Vagina (tissue), 2 donors: ENCODE measurements around the gene HS6ST3.

ENCODE experiments used
- POLR2A ChIP-seq, 2 donors: fragments of 450-650 bp; IDR thresholded peaks; one replicate each; pipeline ENCODE4 v1.6.1; 2017; ENCODE audit warnings: antibody characterized with exemption in 2 of 2, mild to moderate bottlenecking in 2 of 2, moderate library complexity in 2 of 2
- POLR2AphosphoS5 ChIP-seq, 2 donors: sonication (generic); formaldehyde crosslinking; IDR thresholded peaks; one replicate each; pipeline ENCODE4 v1.9.0; 2017; ENCODE audit warnings: antibody characterized with exemption in 2 of 2, mild to moderate bottlenecking in 2 of 2, low read depth in 1 of 2; ENCODE audit not compliant: insufficient read depth in 1 of 2
- TF ChIP-seq, protein P1 (sequence below), 3 experiments: fragments of 450-650 bp in 2 of 3; fragments of 200-600 bp in 1 of 3; sonication (generic) in 1 of 3; IDR thresholded peaks; one replicate each; pipeline ENCODE4 v1.5.1; 2017 to 2019; ENCODE audit warnings: antibody characterized with exemption in 3 of 3, mild to moderate bottlenecking in 2 of 3, moderate library complexity in 2 of 3

- TF ChIP-seq POLR2A (IDR thresholded peaks at IDR 0.05) = no peak
- TF ChIP-seq, protein P1, sequence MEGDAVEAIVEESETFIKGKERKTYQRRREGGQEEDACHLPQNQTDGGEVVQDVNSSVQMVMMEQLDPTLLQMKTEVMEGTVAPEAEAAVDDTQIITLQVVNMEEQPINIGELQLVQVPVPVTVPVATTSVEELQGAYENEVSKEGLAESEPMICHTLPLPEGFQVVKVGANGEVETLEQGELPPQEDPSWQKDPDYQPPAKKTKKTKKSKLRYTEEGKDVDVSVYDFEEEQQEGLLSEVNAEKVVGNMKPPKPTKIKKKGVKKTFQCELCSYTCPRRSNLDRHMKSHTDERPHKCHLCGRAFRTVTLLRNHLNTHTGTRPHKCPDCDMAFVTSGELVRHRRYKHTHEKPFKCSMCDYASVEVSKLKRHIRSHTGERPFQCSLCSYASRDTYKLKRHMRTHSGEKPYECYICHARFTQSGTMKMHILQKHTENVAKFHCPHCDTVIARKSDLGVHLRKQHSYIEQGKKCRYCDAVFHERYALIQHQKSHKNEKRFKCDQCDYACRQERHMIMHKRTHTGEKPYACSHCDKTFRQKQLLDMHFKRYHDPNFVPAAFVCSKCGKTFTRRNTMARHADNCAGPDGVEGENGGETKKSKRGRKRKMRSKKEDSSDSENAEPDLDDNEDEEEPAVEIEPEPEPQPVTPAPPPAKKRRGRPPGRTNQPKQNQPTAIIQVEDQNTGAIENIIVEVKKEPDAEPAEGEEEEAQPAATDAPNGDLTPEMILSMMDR (IDR thresholded peaks at IDR 0.05) = no peak
- TF ChIP-seq POLR2AphosphoS5 (IDR thresholded peaks at IDR 0.05; ENCODE audit: insufficient read depth in 1 of 2, low read depth in 1 of 2) = no peak
These were observed 3.5 kb downstream of the HS6ST3 start for GRCh38 chr13:96093296-96094006.
